Midbrain (tissue), 1 donor: Measurements from ENCODE around the gene ATRNL1.

Experiments
- DNase-seq: peaks from one replicate; lab custom pipeline; 2025; lab: John Stamatoyannopoulos, UW

ATRNL1 gene, protein sequence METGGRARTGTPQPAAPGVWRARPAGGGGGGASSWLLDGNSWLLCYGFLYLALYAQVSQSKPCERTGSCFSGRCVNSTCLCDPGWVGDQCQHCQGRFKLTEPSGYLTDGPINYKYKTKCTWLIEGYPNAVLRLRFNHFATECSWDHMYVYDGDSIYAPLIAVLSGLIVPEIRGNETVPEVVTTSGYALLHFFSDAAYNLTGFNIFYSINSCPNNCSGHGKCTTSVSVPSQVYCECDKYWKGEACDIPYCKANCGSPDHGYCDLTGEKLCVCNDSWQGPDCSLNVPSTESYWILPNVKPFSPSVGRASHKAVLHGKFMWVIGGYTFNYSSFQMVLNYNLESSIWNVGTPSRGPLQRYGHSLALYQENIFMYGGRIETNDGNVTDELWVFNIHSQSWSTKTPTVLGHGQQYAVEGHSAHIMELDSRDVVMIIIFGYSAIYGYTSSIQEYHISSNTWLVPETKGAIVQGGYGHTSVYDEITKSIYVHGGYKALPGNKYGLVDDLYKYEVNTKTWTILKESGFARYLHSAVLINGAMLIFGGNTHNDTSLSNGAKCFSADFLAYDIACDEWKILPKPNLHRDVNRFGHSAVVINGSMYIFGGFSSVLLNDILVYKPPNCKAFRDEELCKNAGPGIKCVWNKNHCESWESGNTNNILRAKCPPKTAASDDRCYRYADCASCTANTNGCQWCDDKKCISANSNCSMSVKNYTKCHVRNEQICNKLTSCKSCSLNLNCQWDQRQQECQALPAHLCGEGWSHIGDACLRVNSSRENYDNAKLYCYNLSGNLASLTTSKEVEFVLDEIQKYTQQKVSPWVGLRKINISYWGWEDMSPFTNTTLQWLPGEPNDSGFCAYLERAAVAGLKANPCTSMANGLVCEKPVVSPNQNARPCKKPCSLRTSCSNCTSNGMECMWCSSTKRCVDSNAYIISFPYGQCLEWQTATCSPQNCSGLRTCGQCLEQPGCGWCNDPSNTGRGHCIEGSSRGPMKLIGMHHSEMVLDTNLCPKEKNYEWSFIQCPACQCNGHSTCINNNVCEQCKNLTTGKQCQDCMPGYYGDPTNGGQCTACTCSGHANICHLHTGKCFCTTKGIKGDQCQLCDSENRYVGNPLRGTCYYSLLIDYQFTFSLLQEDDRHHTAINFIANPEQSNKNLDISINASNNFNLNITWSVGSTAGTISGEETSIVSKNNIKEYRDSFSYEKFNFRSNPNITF (N-terminal part only)

GRCh38 chr10:115093286-115093775 is at the start of gene ATRNL1:
ATRNL1 (plus strand) TSS chr10:115093365; CDS start chr10:115093751, 386 bp downstream.
- DNase-seq, result no peak

- DNase-seq, result no peak
These were observed 49.4 kb upstream of the ATRNL1 start for GRCh38 chr10:115043719-115044118.

- no peak for DNase-seq
These were observed 48.3 kb upstream of the ATRNL1 start for GRCh38 chr10:115044891-115045290.

GRCh38 chr10:115045499-115045898 is 47.7 kb upstream of the ATRNL1 start:
- DNase-seq, result no peak

- no peak for DNase-seq
These were observed 46.4 kb upstream of the ATRNL1 start for GRCh38 chr10:115046686-115047236.

DNA sequence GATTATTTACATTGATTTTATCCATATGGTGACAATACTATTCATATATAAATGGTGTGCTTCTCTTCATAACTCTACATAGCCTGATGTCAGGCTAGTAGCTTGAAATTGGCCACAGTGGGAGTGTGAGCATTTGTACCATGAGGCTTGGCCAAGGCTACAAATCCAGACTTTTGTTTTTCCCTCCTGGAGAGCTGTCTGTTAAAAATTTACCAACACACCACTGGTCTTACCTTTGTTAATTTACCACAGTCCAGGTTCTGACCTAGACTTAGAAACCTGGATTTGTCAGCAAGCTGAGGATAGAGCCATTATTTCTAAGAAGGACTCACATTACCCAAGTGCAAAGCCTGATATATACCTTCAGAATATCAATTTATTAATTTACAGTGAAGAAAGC is 45.5 kb upstream of the ATRNL1 start:
- DNase-seq, result no peak

DNA sequence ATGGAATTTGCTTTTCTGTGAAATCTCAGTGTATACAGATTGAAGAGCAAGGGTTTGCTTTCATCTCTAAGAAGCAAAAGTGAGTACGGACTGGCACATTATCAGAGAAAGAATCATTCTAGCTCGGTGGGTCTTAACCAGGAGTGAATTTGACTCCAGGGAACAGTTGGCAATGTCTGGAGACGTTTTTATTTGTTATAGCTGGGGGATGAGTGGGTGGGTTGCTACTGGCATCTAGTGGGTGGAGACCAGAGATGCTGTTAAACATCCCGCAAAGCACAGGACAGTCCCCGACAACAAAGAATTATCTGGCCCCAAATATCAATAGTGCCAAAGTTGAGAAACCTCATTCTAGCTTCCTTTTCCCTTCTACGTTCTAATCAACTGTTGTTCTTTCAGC is 43.8 kb upstream of the ATRNL1 start:
- no peak for DNase-seq

GRCh38 chr10:115049960-115050359 is 43.2 kb upstream of the ATRNL1 start:
- DNase-seq, result no peak

- no peak for DNase-seq
These were observed 42.7 kb upstream of the ATRNL1 start for GRCh38 chr10:115050375-115051010.

GRCh38 chr10:115051216-115051615 is 41.9 kb upstream of the ATRNL1 start:
- DNase-seq, result no peak

DNA sequence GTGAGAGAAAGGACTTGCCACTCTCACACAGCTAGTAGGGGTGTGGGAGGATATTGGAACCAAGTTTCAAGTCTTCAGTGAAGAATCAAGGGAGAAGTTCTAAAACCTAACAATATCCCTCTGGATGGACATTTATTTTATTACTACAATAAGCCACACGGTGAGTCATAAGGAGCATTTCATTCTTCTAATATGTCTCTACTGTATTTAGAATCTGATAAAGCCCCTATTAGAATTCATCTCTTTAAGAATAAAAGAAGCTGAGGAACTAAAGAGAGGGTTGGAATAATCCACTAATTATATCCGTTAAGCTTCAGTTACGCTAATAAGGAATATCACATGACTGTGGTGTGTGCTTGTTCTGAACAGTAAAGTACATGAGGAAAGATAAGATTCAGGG is 40.9 kb upstream of the ATRNL1 start:
- no peak for DNase-seq

DNA sequence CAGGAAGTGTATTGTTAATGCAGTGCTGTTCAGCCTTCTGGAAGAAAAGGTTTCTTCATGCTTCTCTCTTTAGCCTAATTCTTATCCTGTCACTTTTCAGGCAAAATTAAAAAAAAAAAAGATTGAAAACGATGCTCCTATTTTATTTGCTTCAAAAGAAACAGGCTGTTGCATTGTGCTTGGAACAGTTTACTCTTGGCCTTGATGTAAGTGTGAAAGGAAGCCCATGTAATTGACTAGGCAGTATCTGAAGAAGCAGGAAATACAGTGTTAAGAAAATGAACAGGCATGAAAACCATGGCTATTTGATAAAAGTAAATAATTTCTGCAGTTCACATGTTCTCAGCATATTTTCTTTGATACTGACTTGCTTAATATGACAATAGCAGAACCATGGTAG is 40.4 kb upstream of the ATRNL1 start:
- DNase-seq, result no peak

- DNase-seq, result no peak
These were observed 37.0 kb upstream of the ATRNL1 start for GRCh38 chr10:115056186-115056585.

DNA sequence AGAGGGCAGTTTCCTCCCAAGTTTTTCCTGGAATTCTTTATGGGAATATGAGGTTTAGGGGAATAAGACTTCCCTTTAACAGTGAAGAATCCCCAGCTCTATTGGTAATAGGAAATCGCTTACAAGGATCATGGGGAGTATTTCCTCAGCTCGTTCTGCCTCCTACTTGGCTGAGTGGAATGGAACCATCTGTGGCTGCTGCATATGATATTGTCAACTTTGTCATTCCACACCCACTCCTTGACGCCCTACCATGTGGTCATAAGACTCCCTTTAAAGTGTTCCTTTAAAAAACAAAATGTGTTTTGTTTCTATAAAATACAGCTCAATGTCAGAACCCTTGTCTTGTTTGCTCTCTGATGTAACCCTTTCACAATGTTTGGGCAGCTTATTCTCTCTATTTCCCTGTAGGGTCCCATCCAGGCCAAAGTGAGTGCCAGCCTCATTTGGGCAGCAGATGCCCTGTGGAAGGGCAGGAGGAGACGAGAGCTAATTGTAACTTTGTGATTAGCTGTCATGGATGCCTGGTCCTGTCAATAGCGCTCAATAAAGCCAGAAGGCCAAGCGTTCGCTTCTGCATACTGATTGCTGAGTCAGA is 33.8 kb upstream of the ATRNL1 start:
- no peak for DNase-seq

DNA sequence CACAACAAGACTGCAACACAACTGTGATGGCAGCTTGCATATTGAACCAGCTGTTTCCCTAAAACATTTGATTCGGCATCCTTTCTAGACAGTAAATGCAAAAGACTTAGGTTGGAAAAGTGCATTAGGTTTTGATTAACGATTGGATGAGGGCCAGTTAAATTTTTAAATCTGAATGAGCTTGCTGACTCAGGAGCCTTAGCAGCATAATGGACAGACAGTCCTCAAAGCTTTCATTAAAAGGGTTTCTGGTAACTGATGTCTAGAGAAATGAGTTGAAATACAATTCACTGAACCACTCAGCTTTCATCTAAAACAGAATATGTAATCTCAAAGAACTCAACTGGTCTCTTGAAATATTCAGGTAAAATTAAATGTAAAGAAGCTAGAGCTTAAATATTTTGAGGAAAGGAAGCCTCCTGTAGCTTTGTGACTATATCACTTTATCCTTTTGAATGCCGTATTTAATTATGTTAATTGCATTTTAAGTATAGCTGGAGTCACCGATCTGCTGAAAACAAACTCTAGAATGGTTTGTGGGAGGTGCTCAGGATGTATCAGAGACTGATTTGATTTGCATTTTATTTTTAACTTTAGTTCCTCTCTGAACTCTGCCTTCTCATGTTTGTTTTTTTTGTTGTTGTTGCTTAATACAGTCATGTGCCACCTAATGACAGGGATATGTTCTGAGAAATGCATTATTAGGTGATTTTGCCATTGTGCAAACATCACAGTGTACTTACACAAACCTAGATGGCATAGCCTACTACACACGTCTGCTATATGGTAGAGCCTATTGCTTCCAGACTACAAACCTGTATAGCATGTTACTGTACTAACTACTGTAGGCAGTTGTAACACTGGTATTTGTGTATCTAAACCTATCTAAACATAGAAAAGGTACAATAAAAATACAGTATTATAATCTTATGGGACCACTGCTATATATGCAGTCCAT is 29.2 kb upstream of the ATRNL1 start:
- DNase-seq, result no peak

DNA sequence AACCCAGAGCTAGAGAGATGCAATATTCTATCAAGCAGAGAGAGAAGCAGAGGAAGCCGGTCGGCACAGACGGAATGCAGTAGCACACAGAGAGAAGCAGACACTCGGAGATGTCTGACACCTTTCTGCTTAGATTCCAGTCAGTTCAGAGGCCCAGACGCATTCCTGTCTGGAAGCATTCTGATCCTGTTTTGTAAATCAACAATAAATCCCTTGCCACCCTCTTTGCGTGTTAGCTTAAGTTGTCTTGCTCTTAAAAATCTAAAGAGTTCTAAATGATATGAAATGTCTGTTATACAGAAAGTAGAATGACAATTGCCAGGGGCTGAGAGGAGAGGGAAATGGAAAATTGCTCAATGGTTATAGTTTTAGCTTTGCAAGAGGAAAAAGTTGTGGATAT is 27.4 kb upstream of the ATRNL1 start:
- DNase-seq, result no peak

- DNase-seq, result no peak
These were observed 26.6 kb upstream of the ATRNL1 start for GRCh38 chr10:115066528-115066927.

DNA sequence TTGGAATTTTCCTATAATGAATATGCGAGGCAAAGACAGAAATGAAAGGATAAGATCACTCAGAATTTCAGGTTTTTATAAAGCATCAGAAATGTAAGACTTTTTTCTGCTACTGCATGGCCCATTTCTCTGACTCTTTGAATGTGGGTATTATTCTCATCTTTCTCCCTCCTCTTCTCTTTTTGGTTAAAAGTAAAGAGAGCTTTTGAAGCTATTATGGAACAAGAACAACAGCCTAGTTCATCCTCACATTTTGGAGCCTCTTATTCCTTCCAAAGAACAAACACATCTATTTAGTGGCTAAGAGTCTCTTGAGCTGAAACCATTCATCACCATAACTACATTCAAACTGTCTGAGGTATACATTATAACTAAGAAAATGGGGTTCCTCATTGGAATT is 19.4 kb upstream of the ATRNL1 start:
- DNase-seq, result no peak

- no peak for DNase-seq
These were observed 10.7 kb upstream of the ATRNL1 start for GRCh38 chr10:115082506-115082905.
